OCI-LY1 (cell line): Measurements from ENCODE around the gene MTNR1A.
"Not testable (repeated sequence)": the region's sequence is repeated elsewhere in the genome, so short reads cannot be mapped to it uniquely, and the experiment has no call there.

ENCODE experiments used
- H2AFZ ChIP-seq: fragments of 200-600 bp; sonication (generic), shearing (Covaris generic); 2 replicates; pipeline ENCODE4 v1.6.0; 2014; ENCODE audit warnings: antibody characterized with exemption, mild to moderate bottlenecking, low read length
- H3F3A ChIP-seq: fragments of 200-600 bp; sonication (generic), shearing (Covaris generic); 2 replicates; pipeline ENCODE4 v1.6.0; 2014; ENCODE audit warnings: mild to moderate bottlenecking, antibody characterized with exemption, low read length, moderate library complexity; ENCODE audit not compliant: insufficient read depth
- H3K27ac ChIP-seq: fragments of 200-600 bp; sonication (generic); 2 replicates; pipeline ENCODE4 v1.5.1; 2014; ENCODE audit warnings: low read length, mixed run types, mild to moderate bottlenecking, low read depth; ENCODE audit not compliant: poor library complexity, severe bottlenecking
- H3K27me3 ChIP-seq: fragments of 200-600 bp; sonication (generic); 2 replicates; pipeline ENCODE4 v1.6.0; 2014; ENCODE audit warnings: antibody characterized with exemption, mild to moderate bottlenecking, low read length, moderate library complexity; ENCODE audit not compliant: insufficient read depth
- H3K36me3 ChIP-seq: fragments of 200-600 bp; sonication (generic); 2 replicates; pipeline ENCODE4 v1.6.1; 2014; ENCODE audit warnings: mild to moderate bottlenecking, antibody characterized with exemption, low read length, moderate library complexity, mixed read lengths; ENCODE audit not compliant: insufficient read depth
- H3K4me1 ChIP-seq: fragments of 200-600 bp; sonication (generic); 2 replicates; pipeline ENCODE4 v1.5.1; 2014; ENCODE audit warnings: mild to moderate bottlenecking, low read length, moderate library complexity; ENCODE audit not compliant: insufficient read depth, severe bottlenecking
- H3K4me2 ChIP-seq: fragments of 200-600 bp; sonication (generic), shearing (Covaris generic); 2 replicates; pipeline ENCODE4 v1.6.1; 2014; ENCODE audit warnings: low read length
- H3K4me3 ChIP-seq: fragments of 200-600 bp; sonication (generic); 2 replicates; pipeline ENCODE4 v1.5.1; 2014; ENCODE audit warnings: low read length, low read depth, mild to moderate bottlenecking, mixed read lengths; ENCODE audit not compliant: poor library complexity, severe bottlenecking
- H3K79me2 ChIP-seq: fragments of 200-600 bp; shearing (Covaris generic); 2 replicates; pipeline ENCODE4 v1.6.1; 2016; ENCODE audit warnings: mixed run types, low read length, mixed read lengths; ENCODE audit not compliant: insufficient read depth
- H3K9ac ChIP-seq: fragments of 200-600 bp; sonication (generic), shearing (Covaris generic); 2 replicates; pipeline ENCODE4 v1.6.1; 2014; ENCODE audit warnings: mild to moderate bottlenecking, low read length, mixed read lengths
- H3K9me2 ChIP-seq: fragments of 200-600 bp; sonication (generic), shearing (Covaris generic); 2 replicates; pipeline ENCODE4 v1.6.1; 2014; ENCODE audit warnings: low read depth, mild to moderate bottlenecking, low read length, mixed read lengths
- H3K9me3 ChIP-seq: fragments of 200-600 bp; shearing (Covaris generic); 2 replicates; pipeline ENCODE4 v1.6.1; 2014; ENCODE audit warnings: low read length, mixed read lengths
- H4K20me1 ChIP-seq: fragments of 200-600 bp; sonication (generic), shearing (Covaris generic); 2 replicates; pipeline ENCODE4 v1.6.0; 2016; ENCODE audit warnings: mild to moderate bottlenecking, low read length; ENCODE audit not compliant: insufficient read depth
- CTCF ChIP-seq: fragments of 200-600 bp; sonication (generic), shearing (Covaris generic); IDR thresholded peaks from 2 replicates; pipeline ENCODE4 v1.5.1; 2017; ENCODE audit warnings: mild to moderate bottlenecking, antibody characterized with exemption, low read length, moderate library complexity, mixed read lengths
- EZH2 ChIP-seq: fragments of 200-600 bp; sonication (generic), shearing (Covaris generic); IDR thresholded peaks from 2 replicates; pipeline ENCODE4 v1.8.0; 2017; ENCODE audit warnings: borderline replicate concordance, mixed run types, mild to moderate bottlenecking, antibody characterized with exemption, low read length, moderate library complexity, mixed read lengths

MTNR1A gene

GRCh38 chr4:186537843-186538521 is 17.4 kb downstream of the MTNR1A start:
- TF ChIP-seq EZH2 (no peak), CTCF (no peak)
- H3K9me2 ChIP-seq: no peaks in the 10 kb centered on the region
- no peak overlapping the region for H3K4me2 ChIP-seq
- no peak overlapping the region for H2AFZ ChIP-seq
- no peak overlapping the region for H3K27ac ChIP-seq
- H3K4me3 ChIP-seq: no peak overlapping the region
- H3K9ac ChIP-seq: no peak overlapping the region
- no peaks in the 10 kb centered on the region for H3K4me1 ChIP-seq
- no peaks in the 10 kb centered on the region for H3K36me3 ChIP-seq
- H3K79me2 ChIP-seq: no peaks in the 10 kb centered on the region
- no peaks in the 10 kb centered on the region for H3K9me3 ChIP-seq
- no peaks in the 10 kb centered on the region for H4K20me1 ChIP-seq
- H3F3A ChIP-seq: no peaks in the 10 kb centered on the region
- no peaks in the 10 kb centered on the region for H3K27me3 ChIP-seq

- TF ChIP-seq EZH2 (no peak), CTCF (no peak)
Measured at GRCh38 chr4:186536285-186536684, 19.1 kb downstream of the MTNR1A start.

GRCh38 chr4:186534056-186534455 is 21.3 kb downstream of the MTNR1A start:
- H4K20me1 ChIP-seq: no peaks in the 10 kb centered on the region
- no peak overlapping the region for H3K27ac ChIP-seq
- H3K36me3 ChIP-seq: no peaks in the 10 kb centered on the region
- H3K79me2 ChIP-seq: no peaks in the 10 kb centered on the region
- H3K4me2 ChIP-seq: no peak overlapping the region
- TF ChIP-seq CTCF (no peak), EZH2 (no peak)
- H3F3A ChIP-seq: no peaks in the 10 kb centered on the region
- H3K9ac ChIP-seq: no peak overlapping the region
- no peak overlapping the region for H3K4me3 ChIP-seq
- H3K27me3 ChIP-seq: no peaks in the 10 kb centered on the region
- H3K4me1 ChIP-seq: no peaks in the 10 kb centered on the region
- H2AFZ ChIP-seq: no peak overlapping the region
- no peaks in the 10 kb centered on the region for H3K9me2 ChIP-seq
- no peaks in the 10 kb centered on the region for H3K9me3 ChIP-seq

More at GRCh38 chr4:186536285-186536684, 19.1 kb downstream of the MTNR1A start:
- H2AFZ ChIP-seq: no peak overlapping the region
- no peaks in the 10 kb centered on the region for H3K9me2 ChIP-seq
- no peak overlapping the region for H3K27ac ChIP-seq
- no peak overlapping the region for H3K4me3 ChIP-seq
- H3F3A ChIP-seq: no peaks in the 10 kb centered on the region
- H3K27me3 ChIP-seq: no peaks in the 10 kb centered on the region
- H3K4me1 ChIP-seq: no peaks in the 10 kb centered on the region
- no peak overlapping the region for H3K4me2 ChIP-seq
- H3K9ac ChIP-seq: no peak overlapping the region
- H3K36me3 ChIP-seq: no peaks in the 10 kb centered on the region
- H4K20me1 ChIP-seq: no peaks in the 10 kb centered on the region
- H3K9me3 ChIP-seq: no peaks in the 10 kb centered on the region
- H3K79me2 ChIP-seq: no peaks in the 10 kb centered on the region

GRCh38 chr4:186523927-186524326 is 31.4 kb downstream of the MTNR1A start:
- not testable (repeated sequence) for H3K9me3 ChIP-seq, H3K9me2 ChIP-seq, H3K36me3 ChIP-seq, H3F3A ChIP-seq, H3K79me2 ChIP-seq, H2AFZ ChIP-seq, H3K27me3 ChIP-seq, H3K4me3 ChIP-seq, H4K20me1 ChIP-seq, H3K27ac ChIP-seq, H3K4me1 ChIP-seq, H3K9ac ChIP-seq, H3K4me2 ChIP-seq
